ENCODE data around the gene NEDD8. TPM values are rescaled to one million over a fixed set of nuclear protein-coding genes. Genes with fewer than 3 reads are reported as not detected.

Gene NEDD8
- total RNA-seq, 2 experiments from 2014 or later = 42.0 to 43.5 TPM

DNA sequence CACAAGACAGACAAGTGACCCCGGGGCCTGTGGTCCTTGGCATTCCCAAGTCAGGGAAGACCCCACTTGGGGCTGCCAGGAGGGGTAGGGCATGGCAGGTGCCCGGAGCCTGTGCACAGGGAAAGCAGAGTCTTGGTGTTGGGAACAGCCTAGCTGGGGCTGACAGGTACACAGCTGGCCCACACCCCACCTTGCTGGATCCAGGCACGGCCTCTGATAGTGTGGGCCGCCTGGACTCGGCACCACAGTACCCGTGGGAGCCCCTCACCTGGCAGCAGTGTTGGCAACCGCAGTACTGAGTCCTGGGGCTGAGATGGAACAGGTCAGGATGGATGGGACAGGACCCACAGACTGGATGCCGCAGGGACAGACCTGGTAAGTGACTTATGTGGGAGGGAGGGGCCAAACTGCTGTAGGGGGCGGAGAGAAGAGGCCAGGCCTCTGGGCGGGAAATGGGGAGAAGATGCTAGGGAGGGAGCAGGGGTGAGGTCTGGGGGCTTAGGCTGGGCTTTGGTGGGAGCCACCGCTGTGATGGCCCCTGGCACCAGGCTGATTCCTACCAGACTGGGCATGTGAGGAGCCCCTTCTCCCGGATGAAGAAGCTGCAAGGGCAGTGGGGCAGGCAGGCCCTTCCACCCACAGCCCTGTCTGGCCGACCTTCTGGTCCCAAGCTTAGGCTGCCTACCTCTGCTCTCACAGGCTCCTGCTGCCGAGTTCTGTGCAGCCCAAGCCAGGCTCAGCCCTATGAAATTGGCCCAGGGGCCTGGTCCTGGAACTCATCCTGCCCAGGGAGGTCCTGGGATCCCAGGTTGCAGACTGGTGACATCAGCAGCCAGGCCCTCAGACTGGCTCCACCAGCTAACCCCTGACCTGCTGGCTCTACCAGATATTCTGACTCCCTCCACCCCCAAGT, 30.9 kb upstream of the NEDD8 start, which contains the start of gene TGM1:
Gene TGM1 (minus strand): TSS at position 357 of the 913 bp plus-strand sequence. CDS start 825 bp downstream, outside the sequence.
- no peak within 1 kb of the TSS for H3K4me3 Mint-ChIP-seq
- H3K4me1 Mint-ChIP-seq (ENCODE audit: low read depth) = no peaks in the 10 kb centered on the region
- H3K9me3 ChIP-seq (ENCODE audit: control insufficient read depth in 1 of 2, insufficient read depth in 1 of 2, low read length in 2 of 2) = no peaks in the 10 kb centered on the region
- ATAC-seq (ENCODE audit: poor library complexity) (no peak), DNase-seq (no peak)
- H3K4me1 ChIP-seq (ENCODE audit: insufficient read depth, low read length) = no peaks in the 10 kb centered on the region
- TF ChIP-seq, protein P1, sequence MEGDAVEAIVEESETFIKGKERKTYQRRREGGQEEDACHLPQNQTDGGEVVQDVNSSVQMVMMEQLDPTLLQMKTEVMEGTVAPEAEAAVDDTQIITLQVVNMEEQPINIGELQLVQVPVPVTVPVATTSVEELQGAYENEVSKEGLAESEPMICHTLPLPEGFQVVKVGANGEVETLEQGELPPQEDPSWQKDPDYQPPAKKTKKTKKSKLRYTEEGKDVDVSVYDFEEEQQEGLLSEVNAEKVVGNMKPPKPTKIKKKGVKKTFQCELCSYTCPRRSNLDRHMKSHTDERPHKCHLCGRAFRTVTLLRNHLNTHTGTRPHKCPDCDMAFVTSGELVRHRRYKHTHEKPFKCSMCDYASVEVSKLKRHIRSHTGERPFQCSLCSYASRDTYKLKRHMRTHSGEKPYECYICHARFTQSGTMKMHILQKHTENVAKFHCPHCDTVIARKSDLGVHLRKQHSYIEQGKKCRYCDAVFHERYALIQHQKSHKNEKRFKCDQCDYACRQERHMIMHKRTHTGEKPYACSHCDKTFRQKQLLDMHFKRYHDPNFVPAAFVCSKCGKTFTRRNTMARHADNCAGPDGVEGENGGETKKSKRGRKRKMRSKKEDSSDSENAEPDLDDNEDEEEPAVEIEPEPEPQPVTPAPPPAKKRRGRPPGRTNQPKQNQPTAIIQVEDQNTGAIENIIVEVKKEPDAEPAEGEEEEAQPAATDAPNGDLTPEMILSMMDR (IDR thresholded peaks at IDR 0.05) = no peak
- no peak within 1 kb of the TSS for H3K27ac ChIP-seq (ENCODE audit: low read depth in 1 of 2, low read length in 2 of 2)
- H3K4me3 ChIP-seq (ENCODE audit: low read length) = no peak within 1 kb of the TSS
- H3K36me3 Mint-ChIP-seq (ENCODE audit: low read depth) = peaks cover 63% of the 10 kb centered on the region
- H3K9me3 Mint-ChIP-seq = no peaks in the 10 kb centered on the region
- no peaks in the 10 kb centered on the region for H3K27me3 Mint-ChIP-seq
- ChIA-PET CTCF (no interaction called here), POLR2A (interaction anchor here (1.7 to 2.5 kb wide), 2 partner anchors 7 to 21 kb away, joined by 3 to 9 read pairs; partner anchors contain the start of gene TINF2)
- H3K27me3 ChIP-seq (ENCODE audit: control insufficient read depth in 1 of 2, insufficient read depth in 2 of 2, low read length in 2 of 2) = no peaks in the 10 kb centered on the region
- peaks cover 48% of the 10 kb centered on the region for H3K36me3 ChIP-seq (ENCODE audit: insufficient read depth, low read length)
- H3K27ac Mint-ChIP-seq = no peak within 1 kb of the TSS
- intact Hi-C loops (cut with DNase I, micrococcal nuclease) = no loop called here

DNA sequence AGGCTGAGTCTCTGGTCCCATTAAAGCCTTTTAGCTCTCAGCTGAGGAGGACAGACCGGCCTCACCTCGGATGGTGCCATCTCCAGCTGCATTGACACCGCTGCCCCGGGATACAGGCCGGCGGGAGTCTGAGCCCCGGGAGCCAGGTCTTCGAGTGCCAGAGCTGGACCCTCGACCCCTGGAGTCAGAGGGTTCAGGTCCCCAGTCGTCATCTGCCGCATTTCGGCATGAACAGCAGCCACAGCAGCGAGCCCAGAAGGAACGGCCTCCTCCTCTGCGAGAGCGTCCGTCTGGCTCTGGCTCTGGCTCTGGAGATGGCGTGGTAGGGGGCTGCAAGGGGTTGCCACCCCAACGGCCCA, 29.8 kb upstream of the NEDD8 start:
- no peaks in the 10 kb centered on the region for H3K4me1 ChIP-seq (ENCODE audit: insufficient read depth, low read length)
- H3K9me3 ChIP-seq (ENCODE audit: control insufficient read depth in 1 of 2, insufficient read depth in 1 of 2, low read length in 2 of 2) = no peaks in the 10 kb centered on the region
- H3K36me3 Mint-ChIP-seq (ENCODE audit: low read depth) = peaks cover 63% of the 10 kb centered on the region
- ATAC-seq (ENCODE audit: poor library complexity) = no peak
- TF ChIP-seq, protein P1 (IDR thresholded peaks at IDR 0.05) = no peak
- no peak overlapping the region for H3K27ac ChIP-seq (ENCODE audit: low read depth in 1 of 2, low read length in 2 of 2)
- H3K4me3 ChIP-seq (ENCODE audit: low read length) = no peak overlapping the region
- H3K9me3 Mint-ChIP-seq = no peaks in the 10 kb centered on the region
- CTCF ChIA-PET = no interaction called here
- peaks cover 36% of the 10 kb centered on the region for H3K36me3 ChIP-seq (ENCODE audit: insufficient read depth, low read length)
- no peaks in the 10 kb centered on the region for H3K27me3 ChIP-seq (ENCODE audit: control insufficient read depth in 1 of 2, insufficient read depth in 2 of 2, low read length in 2 of 2)
- no peak overlapping the region for H3K27ac Mint-ChIP-seq
- POLR2A ChIA-PET = interaction anchor here (1.7 to 2.5 kb wide), 2 partner anchors 9 to 19 kb away, joined by 3 to 9 read pairs; partner anchors contain the start of gene TINF2
- DNase-seq = no peak
- H3K27me3 Mint-ChIP-seq = no peaks in the 10 kb centered on the region
- intact Hi-C loops (cut with DNase I, micrococcal nuclease) = no loop called here
- no peak overlapping the region for H3K4me3 Mint-ChIP-seq
- H3K4me1 Mint-ChIP-seq (ENCODE audit: low read depth) = no peaks in the 10 kb centered on the region

DNA sequence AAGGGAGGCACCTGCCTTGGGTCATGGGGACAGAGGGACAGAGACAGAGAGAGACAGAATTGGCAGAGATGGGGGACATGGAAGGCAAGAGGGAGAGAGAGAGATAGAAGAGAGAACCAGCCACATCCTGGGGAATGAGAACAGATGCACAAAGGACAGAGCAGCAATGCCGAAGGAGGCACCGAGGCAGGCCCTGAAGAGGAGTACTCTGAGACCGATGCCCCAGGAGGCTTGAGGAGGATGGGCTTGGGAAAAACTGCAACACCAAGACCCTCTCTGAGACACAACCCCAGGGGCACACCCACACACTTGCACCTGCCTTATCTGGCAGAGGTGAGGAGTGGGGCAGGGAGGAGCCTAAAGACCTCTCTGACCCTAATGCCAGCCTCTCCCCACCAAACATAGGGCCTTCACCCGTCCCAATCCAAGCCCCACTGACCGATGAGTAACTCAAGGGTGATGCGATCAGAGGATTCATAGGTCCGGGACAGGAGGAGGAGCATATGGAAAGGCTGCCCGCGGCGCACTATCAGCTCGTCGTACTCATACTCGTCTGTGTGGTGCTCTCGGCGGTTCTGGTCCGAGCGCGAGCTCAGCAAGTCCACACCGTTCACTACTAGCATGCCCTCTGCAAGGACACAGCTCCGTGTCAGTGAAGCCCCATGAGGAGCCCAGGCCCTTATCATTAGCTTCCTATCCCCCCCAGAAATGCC, 29.2 kb upstream of the NEDD8 start:
- Histone ChIP-seq H3K36me3 (ENCODE audit: insufficient read depth, low read length) (peaks cover 31% of the 10 kb centered on the region), H3K4me3 (ENCODE audit: low read length) (no peak overlapping the region), H3K27ac (ENCODE audit: low read depth in 1 of 2, low read length in 2 of 2) (no peak overlapping the region), H3K9me3 (ENCODE audit: control insufficient read depth in 1 of 2, insufficient read depth in 1 of 2, low read length in 2 of 2) (no peaks in the 10 kb centered on the region), H3K4me1 (ENCODE audit: insufficient read depth, low read length) (no peaks in the 10 kb centered on the region), H3K27me3 (ENCODE audit: control insufficient read depth in 1 of 2, insufficient read depth in 2 of 2, low read length in 2 of 2) (no peaks in the 10 kb centered on the region)
- DNase-seq = no peak
- no peak overlapping the region for H3K4me3 Mint-ChIP-seq
- H3K4me1 Mint-ChIP-seq (ENCODE audit: low read depth) = no peaks in the 10 kb centered on the region
- intact Hi-C loops (cut with DNase I, micrococcal nuclease) = no loop called here
- ChIA-PET POLR2A (interaction anchor here (1.7 to 2.5 kb wide), 2 partner anchors 9 to 19 kb away, joined by 3 to 9 read pairs; partner anchors contain the start of gene TINF2), CTCF (no interaction called here)
- H3K9me3 Mint-ChIP-seq = no peaks in the 10 kb centered on the region
- H3K27me3 Mint-ChIP-seq = no peaks in the 10 kb centered on the region
- peaks cover 63% of the 10 kb centered on the region for H3K36me3 Mint-ChIP-seq (ENCODE audit: low read depth)
- ATAC-seq (ENCODE audit: poor library complexity) = no peak
- no peak overlapping the region for H3K27ac Mint-ChIP-seq
- TF ChIP-seq, protein P1 (IDR thresholded peaks at IDR 0.05) = no peak

Measured in CD4-positive, alpha-beta T cell (primary cell).